ENCODE results near the gene RYR2. TPM values are rescaled to one million over a fixed set of nuclear protein-coding genes. Genes with fewer than 3 reads are reported as not detected.
A peak's percentile ranks its signal among the peaks of the same experiment; 100 is the strongest.

The RYR2 gene
- total RNA-seq, 1 experiment from 2014 or later, result 3.4 TPM

GRCh38 chr1:237863234-237863633, 821.2 kb downstream of the RYR2 start:
- Histone ChIP-seq H4K20me1 (ENCODE audit: control insufficient read depth, insufficient read depth, insufficient read length) (peaks cover 2% of the 10 kb centered on the region), H3K18ac (ENCODE audit: insufficient read length, low read depth, low read length) (no peak overlapping the region), H2BK20ac (ENCODE audit: low read depth, low read length, poor library complexity, severe bottlenecking) (no peak overlapping the region), H2AK5ac (ENCODE audit: insufficient read length, low read length) (no peak overlapping the region), H3K79me1 (ENCODE audit: insufficient read depth, low read depth, low read length, poor library complexity, severe bottlenecking) (no peaks in the 10 kb centered on the region), H3K56ac (ENCODE audit: insufficient read length, low read depth, low read length) (no peak overlapping the region), H3K9ac (ENCODE audit: extremely low read depth, insufficient read length, low read length) (no peak overlapping the region), H4K8ac (replicated peaks; ENCODE audit: insufficient read length, low read depth, low read length) (no peak overlapping the region), H3T11ph (ENCODE audit: low read length) (no peak overlapping the region), H2BK12ac (ENCODE audit: insufficient read length, low read depth, low read length) (no peak overlapping the region), H4K91ac (ENCODE audit: insufficient read length, low read depth, low read length) (no peak overlapping the region), H2BK15ac (ENCODE audit: low read depth, low read length) (no peak overlapping the region), H3K14ac (ENCODE audit: insufficient read depth, low read length) (no peak overlapping the region), H3K23me2 (ENCODE audit: insufficient read length, low read depth, low read length, poor library complexity, severe bottlenecking) (no peaks in the 10 kb centered on the region), H3K27ac (ENCODE audit: insufficient read length, low read depth, low read length) (no peak overlapping the region), H2BK120ac (ENCODE audit: low read depth, low read length, poor library complexity, severe bottlenecking) (no peak overlapping the region), H3K4me2 (ENCODE audit: insufficient read depth, insufficient read length, low read length) (no peak overlapping the region), H3K4ac (ENCODE audit: low read depth, low read length) (no peak overlapping the region), H4K5ac (ENCODE audit: insufficient read length, low read depth, low read length) (no peak overlapping the region), H3K27me3 (ENCODE audit: insufficient read depth, low read length) (no peaks in the 10 kb centered on the region), H3K23ac (ENCODE audit: insufficient read length, low read depth, low read length) (no peak overlapping the region), H3K9me3 (ENCODE audit: control insufficient read depth, low read depth, low read length) (no peaks in the 10 kb centered on the region), H3K4me1 (ENCODE audit: insufficient read depth, low read length) (peaks cover 11% of the 10 kb centered on the region), H3K79me2 (ENCODE audit: insufficient read depth, low read length) (no peaks in the 10 kb centered on the region), H2AFZ (ENCODE audit: low read length) (no peak overlapping the region), H2BK5ac (ENCODE audit: insufficient read length, low read length) (no peak overlapping the region)
- DNase-seq, result no peak
- Mint-ChIP-seq H3K9me3 (no peaks in the 10 kb centered on the region), H3K4me3 (no peak overlapping the region; a peak in 1 of 5 replicates), H3K27ac (peak overlapping the region in 2 of 3 experiments; percentile 34 to 80; a peak in 2 of 7 replicates), H3K36me3 (ENCODE audit: insufficient read depth in 1 of 3, low read depth in 3 of 3) (0 out of 7 replicates have a peak, but pooled peaks cover 0 to 1% (median 0%) of the 10 kb centered on the region in 3 experiments), H3K27me3 (ENCODE audit: low read depth) (peaks cover 8% of the 10 kb centered on the region), H3K4me1 (peaks cover 31 to 32% of the 10 kb centered on the region in 2 experiments)
- TF ChIP-seq, protein P1, sequence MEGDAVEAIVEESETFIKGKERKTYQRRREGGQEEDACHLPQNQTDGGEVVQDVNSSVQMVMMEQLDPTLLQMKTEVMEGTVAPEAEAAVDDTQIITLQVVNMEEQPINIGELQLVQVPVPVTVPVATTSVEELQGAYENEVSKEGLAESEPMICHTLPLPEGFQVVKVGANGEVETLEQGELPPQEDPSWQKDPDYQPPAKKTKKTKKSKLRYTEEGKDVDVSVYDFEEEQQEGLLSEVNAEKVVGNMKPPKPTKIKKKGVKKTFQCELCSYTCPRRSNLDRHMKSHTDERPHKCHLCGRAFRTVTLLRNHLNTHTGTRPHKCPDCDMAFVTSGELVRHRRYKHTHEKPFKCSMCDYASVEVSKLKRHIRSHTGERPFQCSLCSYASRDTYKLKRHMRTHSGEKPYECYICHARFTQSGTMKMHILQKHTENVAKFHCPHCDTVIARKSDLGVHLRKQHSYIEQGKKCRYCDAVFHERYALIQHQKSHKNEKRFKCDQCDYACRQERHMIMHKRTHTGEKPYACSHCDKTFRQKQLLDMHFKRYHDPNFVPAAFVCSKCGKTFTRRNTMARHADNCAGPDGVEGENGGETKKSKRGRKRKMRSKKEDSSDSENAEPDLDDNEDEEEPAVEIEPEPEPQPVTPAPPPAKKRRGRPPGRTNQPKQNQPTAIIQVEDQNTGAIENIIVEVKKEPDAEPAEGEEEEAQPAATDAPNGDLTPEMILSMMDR (conservative IDR thresholded peaks at IDR 0.05), result no peak
- WGBS (ENCODE audit: extremely low coverage, insufficient read length, low lambda C conversion rate), result no CpG with 5 or more reads among the region's 2 CpGs
